HG03439 (cell line): ENCODE results near the gene IL25.

Source experiments
- ATAC-seq: cut with Tn5 transposase; IDR thresholded peaks from one replicate; pipeline ENCODE4 v1.9.1; 2021; ENCODE audit warnings: mild to moderate bottlenecking, moderate library complexity; ENCODE audit not compliant: unreplicated experiment

IL25 gene

DNA sequence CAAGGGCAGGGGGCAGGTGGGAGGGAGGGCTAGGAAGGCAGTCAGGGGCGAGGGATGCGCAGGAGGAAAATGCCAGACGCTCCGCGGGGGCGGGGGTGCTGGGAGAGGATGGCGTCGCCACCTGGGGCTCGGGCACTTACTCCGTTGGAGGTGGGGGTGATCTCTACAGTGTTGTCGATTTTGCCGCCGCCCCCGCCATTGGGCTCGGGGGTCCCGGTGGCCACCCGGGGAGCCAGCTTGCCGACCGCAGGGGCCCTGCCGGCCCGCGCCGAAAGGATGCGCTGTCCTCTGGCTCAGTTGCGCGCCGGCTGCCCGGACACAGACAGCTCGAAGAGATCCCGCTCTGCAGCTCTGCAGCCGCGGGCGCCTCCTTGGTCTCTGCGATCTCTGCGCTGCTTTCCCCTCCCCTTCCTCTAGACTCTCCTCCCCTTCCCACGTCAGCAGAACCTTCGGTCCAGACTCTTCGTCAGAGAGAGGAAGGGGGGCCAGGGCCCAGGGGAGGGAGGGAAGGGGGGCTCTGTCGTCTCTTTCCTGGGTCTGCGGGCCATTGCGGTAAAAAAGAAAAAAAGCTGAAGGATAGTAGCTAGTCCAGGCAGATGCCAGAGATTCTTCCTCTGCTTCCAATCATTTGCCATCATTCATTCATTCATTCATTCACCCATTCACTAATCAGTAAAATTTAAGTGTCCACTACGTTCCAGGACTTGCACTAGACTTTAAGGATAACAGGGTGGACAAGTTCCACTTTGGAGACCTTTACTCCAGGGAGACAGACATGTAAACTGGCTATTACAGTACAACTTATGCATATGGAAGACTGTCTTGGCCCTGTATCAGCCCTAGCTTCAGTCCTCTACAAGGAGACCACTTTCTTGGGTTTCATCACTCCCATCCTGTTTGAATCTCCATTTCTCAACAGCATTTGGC, 19.8 kb upstream of the IL25 start, which contains the start of gene SLC22A17:
SLC22A17 (minus strand) TSS at position 382 of the 927 bp plus-strand sequence.
- ATAC-seq: no peak

DNA sequence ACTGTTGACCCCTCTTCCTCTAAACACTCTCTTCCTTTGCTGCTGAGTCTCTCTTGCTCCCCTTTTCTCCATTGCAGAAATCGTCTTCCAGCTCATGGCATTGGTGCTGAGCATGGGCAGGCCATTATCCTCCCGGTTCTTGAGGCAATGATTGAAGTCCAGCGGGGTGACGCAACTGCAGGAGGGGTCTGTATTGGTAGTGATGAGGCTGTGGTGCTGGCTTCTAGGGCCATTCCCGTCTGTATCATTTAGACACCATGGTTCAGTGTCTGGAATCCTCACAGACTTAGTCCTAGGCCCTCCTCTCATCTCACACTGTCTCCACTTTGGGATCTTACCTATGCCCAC, 19.2 kb upstream of the IL25 start:
- no peak for ATAC-seq

DNA sequence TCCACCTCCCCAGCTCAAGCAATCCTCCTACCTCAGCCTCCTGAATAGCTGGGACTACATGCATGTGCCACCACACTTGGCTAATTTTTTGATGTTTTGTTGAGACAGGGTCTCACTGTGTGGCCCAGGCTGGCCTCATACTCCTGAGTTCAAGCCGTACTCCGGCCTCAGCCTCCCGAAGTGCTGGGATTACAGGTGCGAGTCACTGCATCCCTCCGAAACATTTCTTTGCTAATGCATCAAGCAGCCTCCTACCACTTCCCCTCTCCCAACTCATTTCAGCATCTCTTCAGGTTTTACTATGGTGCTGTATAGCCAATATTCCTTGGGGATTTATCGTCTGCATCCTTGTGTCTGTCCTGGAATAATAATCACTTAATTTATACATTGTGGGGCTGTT, 17.6 kb upstream of the IL25 start:
- no peak for ATAC-seq

DNA sequence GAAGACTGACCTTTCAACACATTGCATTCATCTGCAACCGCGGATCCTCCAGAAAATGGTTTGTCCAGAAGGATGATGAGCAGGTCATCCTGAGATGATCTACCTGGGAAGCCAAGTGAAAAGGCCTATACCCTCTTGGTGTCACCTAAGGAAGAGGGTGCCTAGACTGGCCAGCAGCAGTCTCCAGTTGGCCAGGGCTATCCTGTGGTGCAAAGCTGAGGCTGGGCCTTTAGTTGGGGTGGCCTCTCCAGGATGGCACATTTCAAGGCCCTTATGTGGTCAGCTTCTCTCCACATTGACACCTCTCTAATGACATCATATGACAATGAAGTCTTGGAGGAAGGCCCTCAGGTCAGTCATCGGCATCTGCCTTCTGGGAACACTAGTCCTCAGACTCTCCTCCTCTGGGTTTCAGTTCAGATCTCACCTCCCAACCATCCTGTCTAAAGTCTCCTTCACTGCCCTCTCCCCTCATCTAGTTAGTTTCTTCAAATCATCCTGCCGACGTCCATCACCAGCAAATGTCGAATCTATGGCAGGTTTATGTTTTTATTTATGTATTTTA, 16.7 kb upstream of the IL25 start:
- no peak for ATAC-seq

DNA sequence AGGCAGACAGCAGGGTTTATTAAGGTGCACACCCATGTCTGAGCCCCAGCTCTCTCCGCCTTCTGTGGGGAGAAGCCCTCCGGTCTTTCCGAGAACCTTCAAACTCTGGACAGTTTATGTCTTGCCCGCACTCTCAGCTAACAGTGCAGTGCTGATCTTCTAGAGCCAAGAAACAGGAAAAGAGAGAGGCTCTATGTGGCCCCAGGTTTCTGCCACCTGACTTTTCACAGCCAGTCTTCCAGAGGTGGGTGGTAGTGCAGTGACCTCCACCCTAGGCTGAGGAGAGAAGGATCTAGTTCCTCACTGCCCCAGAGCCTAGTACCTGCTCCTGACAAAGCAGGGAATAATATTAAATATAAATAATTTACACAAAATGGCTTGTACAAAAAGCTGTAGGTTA, 15.9 kb upstream of the IL25 start:
- ATAC-seq: no peak

DNA sequence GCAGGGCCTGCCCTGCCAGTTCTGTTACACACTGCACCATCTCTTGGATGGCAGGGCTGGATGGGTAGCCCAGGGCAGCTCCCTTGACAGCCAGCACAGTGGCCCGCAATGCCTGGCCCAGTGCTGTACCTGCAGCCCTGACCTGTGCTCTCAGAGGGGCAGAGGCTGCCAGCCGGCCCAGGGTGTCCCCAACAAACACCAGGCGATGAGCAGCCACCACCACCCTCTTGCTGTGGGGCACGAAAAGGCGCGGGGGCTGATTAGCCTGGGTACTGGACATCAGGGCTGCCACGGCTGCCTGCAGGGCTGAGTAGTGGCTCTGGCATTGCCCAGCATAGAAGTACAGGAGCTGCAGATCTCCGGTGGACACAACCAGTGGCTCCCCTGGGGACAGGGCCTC, 15.3 kb upstream of the IL25 start:
- ATAC-seq: no peak

DNA sequence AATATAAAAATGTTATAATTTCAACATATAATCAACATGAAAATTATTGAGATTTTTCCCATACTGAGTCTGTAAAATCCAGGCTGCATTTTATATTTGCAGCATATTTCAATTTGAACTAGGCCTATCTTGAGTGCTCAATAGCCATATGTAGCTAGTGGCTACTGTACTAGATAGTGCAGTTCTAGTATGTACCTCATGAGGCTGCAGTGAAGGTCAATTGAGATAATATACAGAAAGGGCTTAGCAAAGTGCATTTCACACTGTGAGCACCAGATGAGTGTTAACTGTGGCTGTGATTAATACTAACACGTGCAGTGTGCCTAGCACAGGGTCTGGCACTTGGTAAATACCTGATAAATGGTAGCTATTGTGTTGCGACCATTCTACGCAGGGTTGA, 14.6 kb upstream of the IL25 start:
- no peak for ATAC-seq

DNA sequence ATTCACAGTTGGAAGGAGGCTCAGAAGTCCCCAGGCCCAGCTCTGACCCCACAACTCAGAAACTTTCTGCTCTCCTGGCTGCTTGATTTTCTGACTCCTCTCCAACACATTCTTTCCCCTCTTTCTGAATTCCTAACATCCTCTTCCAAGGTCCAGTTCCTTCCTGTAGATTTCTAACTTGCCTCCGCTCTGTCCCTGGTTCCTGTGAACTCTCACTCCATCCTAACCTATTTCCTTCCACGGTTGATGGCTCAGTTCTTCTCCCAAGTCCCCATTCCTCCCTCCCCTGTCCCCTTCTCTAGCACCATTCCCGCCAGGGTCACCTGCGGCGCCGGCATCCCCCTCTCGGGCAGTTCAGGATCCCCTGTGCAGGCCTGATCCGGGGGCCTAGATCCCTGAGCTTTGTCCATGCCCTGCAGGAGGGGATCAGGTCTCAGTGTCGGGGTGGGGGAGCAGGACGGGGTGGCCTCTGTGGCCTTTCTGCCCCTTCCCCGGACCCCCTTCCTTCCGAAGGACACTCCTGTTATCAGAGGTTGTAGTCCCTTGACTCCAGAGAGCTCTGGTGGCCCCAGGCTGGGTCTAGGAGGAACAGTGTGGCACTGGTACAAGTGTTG, 13.9 kb upstream of the IL25 start:
- no peak for ATAC-seq

DNA sequence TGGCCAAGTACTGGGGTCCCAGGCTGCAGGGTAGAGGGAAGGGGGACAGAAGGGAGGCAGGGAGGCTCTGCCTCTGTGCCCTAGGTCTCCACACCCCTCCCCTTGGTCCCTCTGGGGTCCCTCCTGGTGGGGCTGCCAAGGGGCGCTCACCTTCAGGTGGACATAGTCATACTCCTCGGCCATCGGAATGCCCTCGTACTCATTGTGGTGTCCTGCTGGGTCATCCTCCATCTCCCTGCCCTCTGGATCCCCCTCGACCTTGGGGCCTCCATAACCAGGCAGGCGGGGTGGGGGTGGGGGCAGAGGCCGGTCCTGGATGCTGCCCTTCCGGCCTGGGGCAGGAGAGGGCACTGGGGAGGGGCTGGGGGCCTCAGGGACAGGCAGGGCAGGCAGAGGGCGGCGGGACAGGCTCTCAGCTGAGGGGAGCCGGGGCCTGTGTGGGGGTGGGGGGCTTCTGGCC, 13.4 kb upstream of the IL25 start:
- no peak for ATAC-seq

DNA sequence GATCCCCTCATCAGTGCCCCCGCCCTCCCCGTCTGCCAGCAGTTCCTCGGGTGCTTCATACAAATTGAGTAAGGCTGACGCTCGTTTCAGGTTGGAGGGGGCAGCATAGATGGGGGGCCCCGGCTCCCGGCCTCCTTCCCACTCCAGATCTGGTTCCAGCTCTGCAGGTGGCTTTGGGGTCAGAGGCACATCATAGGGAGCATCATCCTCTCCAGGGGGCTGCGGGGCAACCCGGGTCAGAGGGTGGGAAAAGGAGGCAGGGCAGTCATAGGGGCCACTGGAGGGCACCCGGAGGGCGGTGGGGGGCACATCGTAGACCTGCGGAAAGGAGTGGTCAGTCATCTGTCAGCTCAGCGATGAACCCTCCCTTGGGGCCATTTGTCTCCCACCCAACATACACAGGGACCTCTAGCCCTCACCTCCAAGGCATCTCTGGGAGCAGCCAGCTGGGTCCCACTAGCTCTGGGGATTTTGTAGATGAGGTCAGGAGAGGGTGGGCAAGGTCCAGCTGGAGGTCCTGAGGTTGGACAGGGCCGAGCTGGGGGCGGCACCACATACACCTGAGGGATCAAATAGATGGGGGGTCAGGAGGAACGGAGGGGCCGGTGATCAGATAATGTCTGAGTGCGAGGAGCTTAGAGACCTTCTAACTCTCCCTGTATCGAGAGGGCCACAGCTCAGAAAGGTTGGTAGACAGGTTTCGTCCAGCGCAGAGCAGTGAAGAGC, 12.7 kb upstream of the IL25 start:
- no peak for ATAC-seq

DNA sequence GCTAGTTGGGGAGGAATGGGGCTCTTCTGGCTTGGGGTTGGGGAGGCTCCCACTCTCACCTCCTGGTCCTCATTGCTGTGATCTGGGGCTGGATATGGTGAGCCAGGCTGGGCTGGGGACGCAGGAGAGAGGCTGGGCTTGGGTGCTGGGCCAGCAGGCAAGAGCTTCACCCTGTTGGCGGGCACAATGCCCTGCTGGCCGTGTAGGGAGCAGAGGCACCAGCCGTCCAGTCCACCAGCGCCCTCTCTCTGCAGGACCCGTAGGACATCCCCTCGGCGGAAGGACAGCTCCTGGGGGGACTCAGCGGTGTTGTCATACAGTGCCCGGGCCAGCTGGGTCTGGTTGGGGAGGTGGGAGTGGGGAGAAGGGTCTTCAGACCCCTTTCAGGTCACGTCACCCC, 12.1 kb upstream of the IL25 start:
- ATAC-seq: no peak

DNA sequence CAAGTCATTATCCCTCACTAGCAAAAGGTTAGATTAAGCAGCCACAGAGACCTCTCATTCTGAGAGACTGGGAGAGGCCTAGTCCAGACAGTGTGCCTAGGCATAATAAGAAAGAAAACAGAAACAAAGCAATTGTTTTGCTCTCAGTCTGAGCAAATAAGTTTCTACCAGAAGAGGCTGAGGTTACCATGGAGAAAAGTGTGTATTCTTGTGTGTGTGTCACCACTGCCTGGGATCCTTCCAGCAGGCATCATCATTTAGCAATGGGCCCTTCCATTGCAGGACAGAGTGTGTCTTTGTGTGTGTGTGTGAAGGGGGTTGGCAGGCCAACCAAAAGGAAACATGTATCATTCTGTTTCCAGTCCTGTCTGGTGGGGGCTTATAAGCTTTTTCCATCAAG, 11.3 kb upstream of the IL25 start:
- ATAC-seq: no peak

DNA sequence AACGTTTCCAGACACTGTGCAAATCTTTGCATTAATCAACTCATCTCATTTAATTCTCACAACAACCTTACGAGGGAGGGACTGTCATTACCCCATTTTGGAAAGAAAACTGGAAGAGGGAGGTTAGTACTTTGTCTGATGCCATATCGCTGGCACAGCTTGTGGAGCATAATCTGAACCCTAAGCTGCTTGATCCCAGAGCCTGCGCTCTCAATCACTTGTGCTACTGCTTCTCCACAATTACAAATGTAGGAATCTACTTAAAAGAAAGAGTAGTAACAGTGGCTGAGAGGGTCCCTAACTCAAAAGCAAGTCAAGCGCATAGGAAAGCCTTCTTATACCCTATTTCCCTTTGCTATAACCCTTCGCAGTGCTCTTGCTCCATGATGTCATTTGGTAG, 10.8 kb upstream of the IL25 start:
- no peak for ATAC-seq

DNA sequence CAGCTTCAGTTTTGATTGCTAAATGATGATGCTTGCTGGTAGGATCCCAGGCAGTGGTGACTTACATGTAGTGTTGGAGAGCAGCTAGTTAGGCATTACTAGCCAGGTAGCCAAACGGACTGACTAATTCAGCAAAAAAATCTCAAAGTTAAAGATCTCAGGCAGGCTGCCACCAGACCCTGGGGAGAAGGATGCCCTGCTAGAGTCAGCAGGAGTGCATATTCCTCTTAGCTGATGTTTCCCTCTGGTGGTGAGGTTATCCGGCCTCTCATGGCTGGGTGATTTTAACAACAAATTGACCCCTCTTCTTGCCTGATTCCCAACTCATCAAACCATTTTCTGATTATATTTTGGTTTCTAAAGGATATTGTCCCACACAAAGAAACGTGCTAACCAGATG, 10.4 kb upstream of the IL25 start:
- no peak for ATAC-seq

DNA sequence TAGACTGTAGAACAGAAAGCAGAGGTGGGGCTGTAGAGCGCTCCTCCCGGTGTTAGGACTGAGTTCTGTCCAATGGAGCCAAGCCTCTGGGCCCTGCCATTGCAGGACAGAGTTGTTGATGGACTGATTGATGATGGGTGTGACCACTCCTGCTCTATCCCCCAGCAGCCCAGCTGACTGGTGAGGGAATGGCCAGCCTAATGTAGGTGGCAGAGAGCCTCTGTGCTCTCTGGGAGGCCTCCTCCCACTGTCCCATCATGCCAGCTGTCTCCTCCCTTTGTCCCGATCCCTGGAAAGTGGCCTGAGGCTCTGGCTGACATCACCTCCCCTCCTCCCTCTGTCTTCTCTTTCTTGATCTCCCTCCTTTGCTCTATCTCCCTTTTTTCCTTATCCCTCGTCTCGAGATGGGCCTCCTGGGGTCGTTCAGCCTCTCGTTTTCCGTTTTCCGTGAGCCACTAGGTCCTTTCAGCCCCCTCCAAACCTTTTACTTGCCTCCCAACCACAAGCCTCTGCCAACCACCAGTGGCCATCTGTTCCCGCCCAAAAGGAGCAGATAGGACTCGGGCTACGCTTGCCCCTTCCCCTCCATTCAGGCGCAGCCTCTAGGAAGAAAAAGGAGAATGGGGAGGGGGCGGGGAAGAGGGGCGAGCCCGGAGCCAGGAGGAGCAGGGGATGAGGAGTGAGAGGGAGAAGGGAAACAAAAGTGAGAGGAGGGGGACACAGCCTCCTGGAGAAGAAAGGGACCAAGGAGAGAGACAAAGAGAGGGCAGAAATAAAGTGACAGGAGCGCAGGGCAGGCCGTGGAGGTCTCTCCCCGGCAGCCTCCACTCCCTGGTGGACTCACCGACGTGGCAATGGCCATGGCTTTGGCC, 8.2 kb upstream of the IL25 start:
- ATAC-seq: no peak

DNA sequence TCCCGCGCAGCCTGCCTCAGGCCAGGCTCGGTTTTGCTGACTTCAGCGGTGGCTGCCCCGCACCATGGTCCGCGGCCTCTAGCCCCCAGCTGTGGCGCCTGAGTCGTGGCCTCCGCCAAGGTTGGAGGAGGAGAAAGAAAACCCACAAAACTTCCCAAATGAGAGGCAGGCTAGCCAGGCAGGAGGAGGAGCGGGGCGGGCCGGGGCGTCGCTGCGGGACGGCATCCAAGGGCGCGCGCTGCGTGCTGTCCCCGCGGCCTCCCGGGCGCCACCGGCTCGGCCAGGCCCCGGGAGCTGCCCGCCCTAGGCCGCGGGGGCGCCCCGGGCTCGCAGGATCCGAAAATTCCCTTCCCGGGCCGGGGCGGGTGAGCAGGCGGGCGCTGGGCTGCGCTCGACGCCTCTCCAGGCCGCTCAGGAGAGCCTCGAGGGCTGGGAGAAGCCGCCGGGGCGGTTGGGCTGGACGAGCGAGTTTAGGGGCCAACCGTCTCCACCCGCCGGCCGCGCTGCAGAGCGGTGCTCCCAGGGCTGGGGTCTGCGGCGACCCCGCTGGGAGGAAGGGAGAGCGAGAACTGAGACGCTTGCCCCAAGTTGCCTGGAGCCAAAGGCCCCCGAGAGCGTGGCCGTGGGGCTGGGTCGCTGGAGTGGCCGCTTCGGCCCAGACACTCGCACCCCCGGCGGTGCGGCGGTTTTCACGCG, 7.4 kb upstream of the IL25 start, which contains the start of gene EFS:
EFS (minus strand) TSS at position 137 of the 696 bp plus-strand sequence. CDS start 147 bp downstream, outside the sequence.
- no peak for ATAC-seq

DNA sequence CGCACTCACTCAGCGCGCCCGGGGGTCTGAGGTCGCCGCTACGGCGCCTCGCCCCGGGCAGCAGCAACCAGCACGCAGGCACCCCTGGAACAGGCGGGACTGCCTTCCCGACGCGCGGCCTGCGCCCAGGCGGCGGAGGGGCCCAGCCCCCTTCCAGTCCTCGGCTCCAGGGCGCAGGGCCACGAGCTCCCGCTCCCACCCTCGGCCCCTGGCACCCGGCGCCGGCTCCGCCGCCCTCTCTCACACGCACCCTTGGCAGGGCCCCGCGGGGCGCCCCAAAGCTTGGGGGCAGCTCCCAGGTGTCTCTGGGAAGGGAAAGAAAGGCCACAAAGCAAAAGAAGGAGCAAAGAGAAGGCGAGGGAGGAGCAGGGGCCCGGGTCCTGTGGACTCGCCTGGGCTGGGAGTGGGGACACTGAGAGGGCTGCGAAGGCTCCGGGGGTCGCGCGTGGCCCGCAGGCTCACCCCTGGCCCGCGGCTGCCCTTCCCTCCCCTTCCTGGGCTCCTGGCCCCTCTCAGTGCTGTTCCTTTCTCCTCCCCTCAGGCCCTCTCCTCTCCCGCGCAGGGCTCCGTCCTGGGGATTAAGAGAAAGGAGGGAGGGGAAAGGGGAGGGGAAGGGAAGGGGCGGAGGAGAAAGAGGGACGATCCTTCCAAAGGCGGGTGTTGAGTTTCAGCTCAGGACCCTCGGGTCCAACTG, 6.7 kb upstream of the IL25 start:
- no peak for ATAC-seq

DNA sequence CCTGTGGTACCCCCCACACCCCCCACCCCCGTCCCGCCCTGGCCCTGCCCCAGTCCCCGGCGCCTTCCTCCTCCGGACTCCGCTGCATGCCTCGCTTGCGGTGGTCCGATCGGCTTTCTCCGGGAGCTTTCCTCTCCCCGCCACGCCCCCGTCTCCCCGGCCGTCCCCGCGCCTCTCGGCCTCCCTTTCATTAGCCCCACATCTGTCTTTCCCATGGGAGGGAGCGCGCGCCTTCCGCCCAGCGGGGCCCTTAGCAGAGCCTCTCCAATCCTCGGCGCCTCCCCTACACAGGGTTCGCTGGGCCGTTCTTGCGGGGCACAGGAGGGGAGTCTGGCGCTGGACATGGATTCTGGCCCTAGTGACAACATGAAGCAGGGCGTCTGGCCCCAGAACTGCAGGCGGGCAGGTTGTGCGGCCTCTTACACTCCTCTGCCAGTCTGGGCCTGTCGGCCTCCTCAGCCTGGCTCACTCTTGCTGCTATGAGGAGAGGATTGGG, 6.1 kb upstream of the IL25 start:
- ATAC-seq: no peak

DNA sequence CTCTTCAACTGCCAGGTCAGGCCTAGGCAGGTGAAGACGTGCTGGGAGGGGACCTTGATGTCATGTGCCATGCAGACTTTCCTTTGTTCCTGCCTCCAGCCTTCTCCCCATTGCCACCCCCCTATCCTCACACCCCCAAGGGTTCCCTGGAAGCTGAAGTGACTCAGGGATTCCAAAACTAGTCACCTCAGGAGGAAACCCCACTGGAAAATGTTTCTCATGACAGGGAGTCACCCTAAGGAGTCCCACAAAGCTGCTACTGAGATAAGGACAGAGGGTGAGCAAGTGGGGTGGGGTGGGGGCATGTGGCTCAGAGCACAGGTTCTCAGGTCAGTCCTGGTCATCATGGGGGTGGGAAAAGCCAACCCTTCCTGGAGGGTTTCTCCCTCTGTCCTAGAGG, 2.4 kb upstream of the IL25 start:
- ATAC-seq: no peak
